Fibroblast of lung (primary cell): ENCODE measurements around the gene LRRC10B. TPM values are rescaled to one million over a fixed set of nuclear protein-coding genes. Genes with fewer than 3 reads are reported as not detected.

ENCODE experiments used
- DNase-seq, 2 donors: peaks; one replicate each; pipeline versions ENCODE4 v3.0.0 to v3.0.0-alpha.2; 2010; ENCODE audit warnings: low read depth in 2 of 2
- H2AFZ ChIP-seq: 2 replicates; pipeline ENCODE4 v1.5.1; 2012; ENCODE audit warnings: low read length, control low read depth, inconsistent platforms
- H3K27ac ChIP-seq: 2 replicates; pipeline ENCODE4 v1.5.1; 2011; ENCODE audit warnings: low read length, control low read depth; ENCODE audit not compliant: insufficient read depth
- H3K27me3 ChIP-seq: 2 replicates; pipeline ENCODE4 v1.5.1; 2011; ENCODE audit warnings: mild to moderate bottlenecking, low read length; ENCODE audit not compliant: control insufficient read depth, insufficient read depth
- H3K36me3 ChIP-seq: 2 replicates; pipeline ENCODE4 v1.5.1; 2011; ENCODE audit warnings: low read length; ENCODE audit not compliant: control insufficient read depth, insufficient read depth
- H3K4me1 ChIP-seq: 2 replicates; pipeline ENCODE4 v1.5.1; 2011; ENCODE audit warnings: low read length; ENCODE audit not compliant: control insufficient read depth, insufficient read depth; ENCODE audit errors: extremely low read depth
- H3K4me2 ChIP-seq: 2 replicates; pipeline ENCODE4 v1.5.1; 2011; ENCODE audit warnings: low read length, control low read depth; ENCODE audit not compliant: insufficient read depth; ENCODE audit errors: extremely low read depth
- H3K4me3 ChIP-seq, 4 experiments: fragments of 200-600 bp in 1 of 4; sonication (generic) in 1 of 4; replicated peaks in 1 of 4; 2 replicates each; pipeline ENCODE4 v1.5.1; 2011 to 2016; ENCODE audit warnings: low read length in 4 of 4, low read depth in 3 of 4, mild to moderate bottlenecking in 3 of 4, control low read depth in 2 of 4, inconsistent platforms in 1 of 4, mixed read lengths in 1 of 4; ENCODE audit not compliant: insufficient read depth in 1 of 4; ENCODE audit errors: control extremely low read depth in 1 of 4
- H3K79me2 ChIP-seq: 2 replicates; pipeline ENCODE4 v1.5.1; 2012; ENCODE audit warnings: mild to moderate bottlenecking, low read length, inconsistent platforms; ENCODE audit not compliant: control insufficient read depth, insufficient read depth
- H3K9ac ChIP-seq: 2 replicates; pipeline ENCODE4 v1.5.1; 2011; ENCODE audit warnings: mild to moderate bottlenecking, low read length, control low read depth; ENCODE audit not compliant: insufficient read depth
- H3K9me3 ChIP-seq: 2 replicates; pipeline ENCODE4 v1.5.1; 2012; ENCODE audit warnings: low read depth, low read length; ENCODE audit not compliant: control insufficient read depth, insufficient read depth
- H4K20me1 ChIP-seq: 2 replicates; pipeline ENCODE4 v1.5.1; 2011; ENCODE audit warnings: low read length; ENCODE audit not compliant: control insufficient read depth, insufficient read depth; ENCODE audit errors: extremely low read depth
- EZH2 ChIP-seq: IDR thresholded peaks from 2 replicates; pipeline ENCODE4 v1.5.1; 2012; ENCODE audit warnings: low read length, control low read depth, mild to moderate bottlenecking; ENCODE audit errors: missing control alignments
- polyA plus RNA-seq, 2 donors: library from polyadenylated mRNA; depleted of rRNA in 1 of 2; stranded (reverse) in 1 of 2; unstranded in 1 of 2; fragments of >200 nt; gene quantifications; 2 replicates each; pipeline ENCODE4 v1.2.1, GENCODE V29; 2011 to 2012; ENCODE audit warnings: missing spikeins in 1 of 2
- total RNA-seq: library from RNA; depleted of rRNA; stranded (reverse); fragments of >200 nt; gene quantifications from 2 replicates; pipeline ENCODE4 v1.2.1, GENCODE V29; 2014
- TF ChIP-seq, protein P1 (sequence below), 2 donors: IDR thresholded peaks in 1 of 2; conservative IDR thresholded peaks in 1 of 2; 1 replicate in 1 of 2; 2 replicates in 1 of 2; pipeline ENCODE4 v1.5.1; 2011 to 2012; ENCODE audit warnings: low read length in 2 of 2, control low read depth in 1 of 2, inconsistent platforms in 1 of 2, low read depth in 1 of 2, mild to moderate bottlenecking in 1 of 2

The LRRC10B gene
- total and polyA plus RNA-seq, 2 donors (not counting 1 experiment from before 2014, with no cell fraction given): 0.17 TPM; not detected in 1

DNA sequence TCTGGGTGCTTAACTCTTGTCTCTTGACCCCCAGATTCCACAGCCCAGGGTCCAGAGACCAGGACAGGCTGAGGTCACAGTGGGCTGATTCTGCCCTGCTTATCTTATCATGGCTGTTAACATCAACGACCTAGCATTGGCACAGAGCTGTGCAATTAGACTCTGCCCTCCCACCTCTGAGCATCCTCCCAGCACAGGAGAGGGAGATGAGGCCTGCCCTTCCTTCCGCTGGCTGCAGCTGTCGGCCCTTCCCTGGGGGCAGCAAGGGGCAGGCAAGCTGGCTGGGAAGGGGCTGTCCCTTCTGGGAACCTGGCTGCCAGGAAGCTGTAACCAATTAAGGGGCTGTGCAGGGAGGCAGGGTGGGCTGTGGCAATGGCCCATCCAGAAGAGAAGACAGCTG, 22.5 kb downstream of the LRRC10B start:
- no peaks in the 10 kb centered on the region for H4K20me1 ChIP-seq
- no peaks in the 10 kb centered on the region for H3K36me3 ChIP-seq
- no peak for TF ChIP-seq EZH2
- TF ChIP-seq, protein P1, sequence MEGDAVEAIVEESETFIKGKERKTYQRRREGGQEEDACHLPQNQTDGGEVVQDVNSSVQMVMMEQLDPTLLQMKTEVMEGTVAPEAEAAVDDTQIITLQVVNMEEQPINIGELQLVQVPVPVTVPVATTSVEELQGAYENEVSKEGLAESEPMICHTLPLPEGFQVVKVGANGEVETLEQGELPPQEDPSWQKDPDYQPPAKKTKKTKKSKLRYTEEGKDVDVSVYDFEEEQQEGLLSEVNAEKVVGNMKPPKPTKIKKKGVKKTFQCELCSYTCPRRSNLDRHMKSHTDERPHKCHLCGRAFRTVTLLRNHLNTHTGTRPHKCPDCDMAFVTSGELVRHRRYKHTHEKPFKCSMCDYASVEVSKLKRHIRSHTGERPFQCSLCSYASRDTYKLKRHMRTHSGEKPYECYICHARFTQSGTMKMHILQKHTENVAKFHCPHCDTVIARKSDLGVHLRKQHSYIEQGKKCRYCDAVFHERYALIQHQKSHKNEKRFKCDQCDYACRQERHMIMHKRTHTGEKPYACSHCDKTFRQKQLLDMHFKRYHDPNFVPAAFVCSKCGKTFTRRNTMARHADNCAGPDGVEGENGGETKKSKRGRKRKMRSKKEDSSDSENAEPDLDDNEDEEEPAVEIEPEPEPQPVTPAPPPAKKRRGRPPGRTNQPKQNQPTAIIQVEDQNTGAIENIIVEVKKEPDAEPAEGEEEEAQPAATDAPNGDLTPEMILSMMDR (conservative IDR thresholded peaks at IDR 0.05 in 1 of 2, IDR thresholded peaks at IDR 0.05 in 1 of 2; ENCODE audit: low read depth in 1 of 2, low read length in 2 of 2): no peak
- H3K4me3 ChIP-seq: no peak overlapping the region
- H3K9me3 ChIP-seq: no peaks in the 10 kb centered on the region
- no peak for DNase-seq
- no peaks in the 10 kb centered on the region for H3K79me2 ChIP-seq
- H3K4me1 ChIP-seq: no peaks in the 10 kb centered on the region
- no peak overlapping the region for H3K9ac ChIP-seq
- no peak overlapping the region for H3K27ac ChIP-seq
- H3K4me2 ChIP-seq: no peak overlapping the region
- H3K27me3 ChIP-seq: peaks cover 16% of the 10 kb centered on the region
- no peak overlapping the region for H2AFZ ChIP-seq

DNA sequence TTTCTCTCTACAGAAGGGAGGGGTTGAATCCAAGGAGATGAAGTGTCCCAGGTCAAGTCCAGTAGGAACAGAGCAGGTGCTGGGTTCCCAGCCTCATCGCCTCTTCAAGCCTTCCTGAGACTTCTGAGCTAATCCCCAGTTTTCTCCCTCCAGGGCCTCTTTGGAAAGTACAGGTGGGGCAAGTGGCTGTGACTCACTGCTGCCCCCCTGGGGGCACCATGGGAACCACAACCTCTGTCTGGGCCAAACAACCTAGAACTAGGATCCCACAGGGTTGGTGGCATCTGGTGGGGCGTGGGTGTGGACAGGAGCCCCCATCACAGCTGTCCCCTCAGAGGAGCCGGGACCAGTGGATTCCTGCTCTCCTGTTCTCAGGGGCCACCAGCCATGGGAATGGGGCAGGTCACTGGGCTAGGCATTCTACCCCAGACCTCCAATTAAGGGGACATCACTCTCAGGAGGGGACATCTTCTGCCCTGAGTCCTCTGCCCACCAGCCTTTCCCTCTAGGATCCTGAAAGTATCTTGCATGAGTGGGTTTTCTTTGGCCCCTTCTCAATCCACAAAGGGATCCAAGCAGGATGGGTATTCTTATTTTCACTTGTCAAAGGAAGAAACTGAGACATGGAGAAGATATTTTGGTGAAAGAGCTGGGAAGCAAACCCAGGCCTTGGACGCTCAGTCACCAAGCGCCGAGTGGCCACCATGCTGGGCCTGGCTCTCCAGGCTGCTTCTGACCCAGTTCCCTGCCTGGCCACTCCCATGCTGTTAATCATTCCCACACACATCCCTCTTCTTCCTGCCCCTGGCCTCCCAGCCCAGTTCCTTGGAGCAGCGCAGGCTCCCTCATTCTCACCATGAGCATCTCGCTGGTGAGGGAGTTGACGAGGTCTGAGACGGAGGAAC, 23.8 kb downstream of the LRRC10B start:
- no peak overlapping the region for H3K27ac ChIP-seq
- H3K9me3 ChIP-seq: no peaks in the 10 kb centered on the region
- TF ChIP-seq EZH2: no peak
- TF ChIP-seq, protein P1 (conservative IDR thresholded peaks at IDR 0.05 in 1 of 2, IDR thresholded peaks at IDR 0.05 in 1 of 2; ENCODE audit: low read depth in 1 of 2, low read length in 2 of 2): peak; percentile 74 to 86
- no peaks in the 10 kb centered on the region for H3K79me2 ChIP-seq
- no peaks in the 10 kb centered on the region for H3K36me3 ChIP-seq
- no peak overlapping the region for H2AFZ ChIP-seq
- peaks cover 16% of the 10 kb centered on the region for H3K27me3 ChIP-seq
- H3K4me3 ChIP-seq: no peak overlapping the region
- no peaks in the 10 kb centered on the region for H3K4me1 ChIP-seq
- no peaks in the 10 kb centered on the region for H4K20me1 ChIP-seq
- no peak overlapping the region for H3K4me2 ChIP-seq
- no peak overlapping the region for H3K9ac ChIP-seq
- DNase-seq: no peak

DNA sequence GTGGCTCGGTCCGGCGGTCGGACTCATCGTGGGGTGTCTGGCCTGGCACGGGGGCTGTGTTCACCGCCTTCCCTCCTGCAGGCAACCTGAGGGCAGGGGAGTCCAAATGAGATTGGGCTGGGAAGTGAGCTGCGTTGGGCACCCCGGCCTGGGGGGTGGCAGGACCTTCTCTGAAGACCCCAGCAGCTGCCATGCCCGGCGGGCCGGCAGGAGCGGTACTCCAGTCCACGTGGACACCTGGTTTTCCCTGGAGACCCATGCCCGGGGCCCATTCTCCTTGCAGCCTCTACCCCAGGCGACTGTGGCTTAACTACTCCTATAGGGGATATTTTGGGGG, 24.5 kb downstream of the LRRC10B start:
- Histone ChIP-seq H3K27ac (no peak overlapping the region), H3K4me2 (no peak overlapping the region), H3K27me3 (peaks cover 16% of the 10 kb centered on the region), H3K9me3 (no peaks in the 10 kb centered on the region), H3K4me3 (no peak overlapping the region), H3K36me3 (no peaks in the 10 kb centered on the region), H3K9ac (no peak overlapping the region), H3K4me1 (no peaks in the 10 kb centered on the region), H2AFZ (no peak overlapping the region), H4K20me1 (no peaks in the 10 kb centered on the region), H3K79me2 (no peaks in the 10 kb centered on the region)
- no peak for TF ChIP-seq EZH2
- TF ChIP-seq, protein P1 (conservative IDR thresholded peaks at IDR 0.05 in 1 of 2, IDR thresholded peaks at IDR 0.05 in 1 of 2; ENCODE audit: low read depth in 1 of 2, low read length in 2 of 2): no peak
- DNase-seq: no peak
